Smooth muscle cell (in vitro differentiated cells): ENCODE data around the gene NOA1. TPM values are rescaled to one million over a fixed set of nuclear protein-coding genes. Genes with fewer than 3 reads are reported as not detected.

Experiments
- DNase-seq: peaks from one replicate; lab custom pipeline; 2025; ENCODE audit not compliant: unreplicated experiment; lab: John Stamatoyannopoulos, UW
- H2AFZ ChIP-seq: fragments of 200-600 bp; sonication (generic); 2 replicates; pipeline ENCODE4 v1.6.0; 2016; ENCODE audit warnings: antibody characterized with exemption, low read depth, mild to moderate bottlenecking
- H3F3A ChIP-seq: fragments of 200-600 bp; sonication (generic); 2 replicates; pipeline ENCODE4 v1.6.0; 2017; ENCODE audit warnings: antibody characterized with exemption, low read depth
- H3K27ac ChIP-seq: fragments of 200-600 bp; sonication (generic); 2 replicates; pipeline ENCODE4 v1.5.1; 2016; ENCODE audit warnings: low read depth, mild to moderate bottlenecking
- H3K27me3 ChIP-seq: fragments of 200-600 bp; sonication (generic); 2 replicates; pipeline ENCODE4 v1.6.1; 2016; ENCODE audit warnings: low read depth, mild to moderate bottlenecking
- H3K36me3 ChIP-seq: fragments of 200-600 bp; sonication (generic); 2 replicates; pipeline ENCODE4 v1.5.1; 2016; ENCODE audit warnings: low read depth
- H3K4me1 ChIP-seq: fragments of 200-600 bp; sonication (generic); 2 replicates; pipeline ENCODE4 v1.5.1; 2016; ENCODE audit warnings: low read depth
- H3K4me2 ChIP-seq: fragments of 200-600 bp; sonication (generic); 2 replicates; pipeline ENCODE4 v1.6.0; 2016; ENCODE audit warnings: mild to moderate bottlenecking
- H3K4me3 ChIP-seq: fragments of 200-600 bp; sonication (generic); 2 replicates; pipeline ENCODE4 v1.5.1; 2016; ENCODE audit warnings: mild to moderate bottlenecking
- H3K79me2 ChIP-seq: fragments of 200-600 bp; sonication (generic); 2 replicates; pipeline ENCODE4 v1.6.0; 2016; ENCODE audit warnings: low read depth, mild to moderate bottlenecking
- H3K9ac ChIP-seq: fragments of 200-600 bp; sonication (generic); 2 replicates; pipeline ENCODE4 v1.6.0; 2016; ENCODE audit warnings: low read depth
- H3K9me3 ChIP-seq: fragments of 200-600 bp; sonication (generic); replicated peaks from 2 replicates; pipeline ENCODE4 v1.5.1; 2016; ENCODE audit warnings: low read depth
- H4K20me1 ChIP-seq: fragments of 200-600 bp; sonication (generic); 2 replicates; pipeline ENCODE4 v1.6.0; 2016; ENCODE audit warnings: low read depth
- WGBS: methylation state at CpG from one replicate; pipeline ENCODE4 v1.1.7; 2016; ENCODE audit warnings: low lambda C conversion rate; 5-methylcytosine and 5-hydroxymethylcytosine counted together
- polyA plus RNA-seq: library from polyadenylated mRNA; unstranded; fragments of >200 nt; fragmentation: Nextera tagmentation; extraction: Ambion mirVana; gene quantifications from 2 replicates; pipeline ENCODE4 v1.2.1, GENCODE V29; 2016
- small RNA-seq: library from RNA; depleted of rRNA; stranded (forward); fragments of <200 nt; gene quantifications from one replicate; pipeline ENCODE3, GENCODE V24; 2014
- total RNA-seq: library from RNA; depleted of rRNA; stranded (reverse); fragments of >200 nt; gene quantifications from 2 replicates; pipeline ENCODE4 v1.2.3, GENCODE V29; 2014
- TF ChIP-seq, protein P1 (sequence below): fragments of 200-600 bp; sonication (generic); IDR thresholded peaks from 2 replicates; pipeline ENCODE4 v1.5.1; 2017; ENCODE audit warnings: borderline replicate concordance, mild to moderate bottlenecking, antibody characterized with exemption; ENCODE audit not compliant: insufficient read depth, poor library complexity, severe bottlenecking

NOA1 gene
- total and polyA plus RNA-seq, 2 experiments from 2014 or later, result 7.0 to 11.7 TPM

DNA sequence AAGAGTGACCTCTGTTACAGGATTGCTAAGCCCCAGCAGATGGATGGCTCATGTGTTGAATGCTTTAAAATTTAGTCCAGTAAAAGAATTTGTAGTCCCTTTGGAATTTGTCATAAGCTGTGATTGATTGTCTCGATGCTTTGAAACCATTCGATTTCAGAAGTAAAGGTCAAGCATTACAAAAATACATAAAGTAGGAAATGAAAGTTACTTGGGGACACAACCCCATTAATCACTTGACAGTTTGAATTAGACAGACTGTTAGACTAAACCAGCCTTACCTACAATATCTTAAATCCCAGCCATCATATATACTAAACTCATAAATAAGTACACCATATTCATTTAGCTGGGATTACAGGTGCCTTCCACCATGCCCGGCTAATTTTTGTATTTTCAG, 63.1 kb downstream of the NOA1 start:
- Histone ChIP-seq H3K4me1 (peaks cover 21% of the 10 kb centered on the region), H3K36me3 (no peaks in the 10 kb centered on the region), H3K9me3 (no peaks in the 10 kb centered on the region), H3F3A (peaks cover 9% of the 10 kb centered on the region), H3K79me2 (peaks cover 100% of the 10 kb centered on the region), H4K20me1 (peaks cover 100% of the 10 kb centered on the region), H3K9ac (no peak overlapping the region), H3K4me2 (no peak overlapping the region), H3K27ac (no peak overlapping the region), H3K27me3 (no peaks in the 10 kb centered on the region), H3K4me3 (no peak overlapping the region), H2AFZ (no peak overlapping the region)
- WGBS, result 95% methylated on average over 3 of the region's 3 CpGs
- no peak for DNase-seq
- TF ChIP-seq, protein P1, sequence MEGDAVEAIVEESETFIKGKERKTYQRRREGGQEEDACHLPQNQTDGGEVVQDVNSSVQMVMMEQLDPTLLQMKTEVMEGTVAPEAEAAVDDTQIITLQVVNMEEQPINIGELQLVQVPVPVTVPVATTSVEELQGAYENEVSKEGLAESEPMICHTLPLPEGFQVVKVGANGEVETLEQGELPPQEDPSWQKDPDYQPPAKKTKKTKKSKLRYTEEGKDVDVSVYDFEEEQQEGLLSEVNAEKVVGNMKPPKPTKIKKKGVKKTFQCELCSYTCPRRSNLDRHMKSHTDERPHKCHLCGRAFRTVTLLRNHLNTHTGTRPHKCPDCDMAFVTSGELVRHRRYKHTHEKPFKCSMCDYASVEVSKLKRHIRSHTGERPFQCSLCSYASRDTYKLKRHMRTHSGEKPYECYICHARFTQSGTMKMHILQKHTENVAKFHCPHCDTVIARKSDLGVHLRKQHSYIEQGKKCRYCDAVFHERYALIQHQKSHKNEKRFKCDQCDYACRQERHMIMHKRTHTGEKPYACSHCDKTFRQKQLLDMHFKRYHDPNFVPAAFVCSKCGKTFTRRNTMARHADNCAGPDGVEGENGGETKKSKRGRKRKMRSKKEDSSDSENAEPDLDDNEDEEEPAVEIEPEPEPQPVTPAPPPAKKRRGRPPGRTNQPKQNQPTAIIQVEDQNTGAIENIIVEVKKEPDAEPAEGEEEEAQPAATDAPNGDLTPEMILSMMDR, result no peak

Small RNA genes within 50 kb of the gene (small RNA-seq; reads per million reads assigned to genes)
- gene RNU6-998P, result not detected

Other genes starting within 250 kb of the NOA1 start
- not detected in 2 replicates for gene SPINK2, start 155.9 kb downstream of the NOA1 start, total RNA-seq
- gene SPINK2, start 155.9 kb downstream of the NOA1 start, polyA plus RNA-seq, result not detected in 2 replicates
- gene REST, start 69.7 kb downstream of the NOA1 start, total RNA-seq, result 53.8 and 61.0 TPM in 2 replicates
- gene REST, start 69.7 kb downstream of the NOA1 start, polyA plus RNA-seq, result 58.5 and 70.9 TPM in 2 replicates
- gene POLR2B, start 1.3 kb upstream of the NOA1 start, total RNA-seq, result 111 and 161 TPM in 2 replicates
- gene POLR2B, start 1.3 kb upstream of the NOA1 start, polyA plus RNA-seq, result 39.7 and 44.1 TPM in 2 replicates
- 998 and 1,065 TPM in 2 replicates for gene IGFBP7, start 132.8 kb upstream of the NOA1 start, total RNA-seq
- gene IGFBP7, start 132.8 kb upstream of the NOA1 start, polyA plus RNA-seq, result 1,105 and 1,684 TPM in 2 replicates